T47D (cell line): ENCODE results near the gene ARRDC5.

Source experiments
- DNase-seq, 2 experiments: peaks; one replicate each; pipeline versions ENCODE4 v3.0.0 to v3.0.0-alpha.2; 2011 to 2012; ENCODE audit warnings: low read depth in 1 of 2, low spot score in 1 of 2
- JUND ChIP-seq: IDR thresholded peaks from 2 replicates; pipeline ENCODE4 v1.6.1; 2012; ENCODE audit warnings: low read depth
- in situ Hi-C: cut with HindIII; loops from 2 replicates; pipeline ENCODE4 v1.10.0; 2016; ENCODE audit warnings: low sequenced_read_pairs, low pct_unique_long_range_greater_than_20kb

The ARRDC5 gene

GRCh38 chr19:4916292-4917082, 13.8 kb upstream of the ARRDC5 start:
- no peak for TF ChIP-seq JUND
- DNase-seq = no peak
- in situ Hi-C loops = no loop called here

DNA sequence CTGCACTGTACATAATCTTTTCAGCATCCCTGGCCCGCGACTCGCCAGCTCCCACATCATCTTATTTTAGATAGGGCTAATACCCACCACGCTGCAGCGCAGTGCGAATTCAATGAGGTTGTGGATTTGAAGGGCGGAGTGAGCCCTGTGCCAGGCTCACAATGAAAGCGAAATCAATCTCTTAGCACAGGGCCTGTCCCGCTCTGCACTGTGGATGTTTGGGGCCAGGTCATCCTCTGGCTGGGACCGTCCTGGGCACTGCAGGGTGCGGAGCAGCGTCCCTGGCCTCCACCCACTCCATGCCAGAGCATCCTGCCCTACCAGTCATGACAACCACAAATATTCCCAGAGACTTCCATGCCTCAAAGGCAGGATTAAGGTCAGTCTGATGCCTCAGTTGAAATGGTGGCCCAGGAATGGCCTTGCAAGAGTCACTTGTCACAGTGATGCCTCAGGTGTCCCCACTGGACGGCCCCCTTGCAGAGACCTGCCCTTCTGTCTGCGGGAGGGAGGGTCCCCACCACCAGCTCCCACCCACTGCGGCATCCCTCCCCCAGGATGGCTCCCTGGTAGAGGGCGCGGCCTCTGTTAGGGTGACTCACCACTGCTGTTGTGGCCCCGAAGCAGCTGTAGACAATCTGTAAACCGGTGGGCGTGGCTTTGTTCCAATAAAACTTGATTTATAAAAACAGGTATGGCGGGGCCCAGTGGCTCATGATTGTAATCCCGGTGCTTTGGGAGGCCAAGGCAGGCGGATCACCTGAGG, 12.2 kb upstream of the ARRDC5 start:
- TF ChIP-seq JUND = no peak; the same call in 1 of the 2 replicates
- in situ Hi-C loops = no loop called here
- DNase-seq = peak; percentile 45 to 92

GRCh38 chr19:4913996-4914735, 11.5 kb upstream of the ARRDC5 start:
- no peak for DNase-seq
- no peak for TF ChIP-seq JUND
- in situ Hi-C loops = no loop called here

- peak; percentile 51 to 76 for DNase-seq
- TF ChIP-seq JUND = no peak
- in situ Hi-C loops = no loop called here
Observed at GRCh38 chr19:4911786-4912672, 9.3 kb upstream of the ARRDC5 start.

DNA sequence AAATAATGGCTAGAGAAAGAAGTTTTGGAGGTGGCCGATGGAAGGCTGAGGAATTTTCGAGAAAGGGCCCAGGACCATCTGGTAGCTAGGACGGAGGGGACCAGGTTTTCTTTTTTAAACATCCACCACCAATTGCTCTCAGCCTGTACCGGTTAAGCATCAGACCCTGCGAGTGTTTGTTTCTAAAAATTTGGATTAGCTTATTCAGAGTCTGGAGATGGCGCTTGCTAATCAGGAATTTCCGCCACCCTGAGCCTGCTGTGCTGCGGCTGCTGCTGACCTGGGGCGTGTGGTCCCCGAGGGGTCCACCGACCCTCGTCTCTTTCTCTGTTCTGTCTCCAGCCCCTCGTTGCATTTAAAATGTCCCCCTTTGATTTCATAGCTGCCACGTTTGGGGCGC, 8.6 kb upstream of the ARRDC5 start:
- no peak for DNase-seq
- in situ Hi-C loops = no loop called here
- TF ChIP-seq JUND = no peak

DNA sequence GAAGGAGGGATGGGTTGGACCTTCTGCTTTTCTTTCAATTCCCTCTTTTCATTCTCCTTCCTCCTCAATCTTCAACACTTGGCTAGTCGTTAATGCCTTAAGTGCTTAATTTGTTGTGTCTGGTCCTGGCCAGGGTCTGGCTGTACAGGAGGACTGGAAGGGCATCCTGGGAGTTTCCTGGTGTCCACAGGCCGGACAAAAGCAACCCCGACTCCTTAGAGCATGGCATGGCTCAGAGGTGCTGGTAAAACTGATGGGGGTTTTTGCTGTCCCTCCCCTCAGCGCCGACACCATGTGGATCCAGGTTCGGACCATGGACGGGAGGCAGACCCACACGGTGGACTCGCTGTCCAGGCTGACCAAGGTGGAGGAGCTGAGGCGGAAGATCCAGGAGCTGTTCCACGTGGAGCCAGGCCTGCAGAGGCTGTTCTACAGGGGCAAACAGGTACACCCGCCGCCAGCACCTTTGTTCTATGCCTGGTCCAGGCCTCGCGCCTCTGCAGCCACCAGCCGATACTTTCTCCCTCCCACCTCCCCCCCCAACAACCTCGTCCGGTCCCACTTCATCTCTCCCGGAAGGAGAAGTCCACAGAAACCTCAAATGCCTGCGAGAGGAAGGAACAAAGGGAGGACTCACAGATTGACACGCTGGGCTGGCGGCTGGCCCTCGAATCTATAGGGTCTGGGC, 8.0 kb upstream of the ARRDC5 start:
- peak in 1 of 2 experiments; percentile 50 for DNase-seq
- TF ChIP-seq JUND = no peak
- in situ Hi-C loops = no loop called here

GRCh38 chr19:4909897-4910593, 7.3 kb upstream of the ARRDC5 start:
- in situ Hi-C loops = no loop called here
- DNase-seq = peak; percentile 92 to 94
- no peak for TF ChIP-seq JUND

GRCh38 chr19:4909156-4909896, 6.6 kb upstream of the ARRDC5 start, which contains the start of gene UHRF1:
Gene UHRF1, plus strand, starts transcription at chr19:4909501. Its CDS starts 1,385 bp downstream, at chr19:4910886.
- peak in 1 of 2 experiments; percentile 85 for DNase-seq
- in situ Hi-C loops = no loop called here
- TF ChIP-seq JUND = no peak

- DNase-seq = peak in 1 of 2 experiments; percentile 75
- TF ChIP-seq JUND = no peak
Observed at GRCh38 chr19:4908781-4909155, 6.1 kb upstream of the ARRDC5 start.

GRCh38 chr19:4908360-4908759, 5.7 kb upstream of the ARRDC5 start:
- no peak for DNase-seq
- in situ Hi-C loops = no loop called here
- no peak for TF ChIP-seq JUND

More at GRCh38 chr19:4908781-4909155, 6.1 kb upstream of the ARRDC5 start:
- in situ Hi-C loops = no loop called here
